Measurements from ENCODE around the gene ENTPD2.

- TF ChIP-seq JUND (IDR thresholded peaks at IDR 0.05) = no peak
- TF ChIP-seq, protein P1, sequence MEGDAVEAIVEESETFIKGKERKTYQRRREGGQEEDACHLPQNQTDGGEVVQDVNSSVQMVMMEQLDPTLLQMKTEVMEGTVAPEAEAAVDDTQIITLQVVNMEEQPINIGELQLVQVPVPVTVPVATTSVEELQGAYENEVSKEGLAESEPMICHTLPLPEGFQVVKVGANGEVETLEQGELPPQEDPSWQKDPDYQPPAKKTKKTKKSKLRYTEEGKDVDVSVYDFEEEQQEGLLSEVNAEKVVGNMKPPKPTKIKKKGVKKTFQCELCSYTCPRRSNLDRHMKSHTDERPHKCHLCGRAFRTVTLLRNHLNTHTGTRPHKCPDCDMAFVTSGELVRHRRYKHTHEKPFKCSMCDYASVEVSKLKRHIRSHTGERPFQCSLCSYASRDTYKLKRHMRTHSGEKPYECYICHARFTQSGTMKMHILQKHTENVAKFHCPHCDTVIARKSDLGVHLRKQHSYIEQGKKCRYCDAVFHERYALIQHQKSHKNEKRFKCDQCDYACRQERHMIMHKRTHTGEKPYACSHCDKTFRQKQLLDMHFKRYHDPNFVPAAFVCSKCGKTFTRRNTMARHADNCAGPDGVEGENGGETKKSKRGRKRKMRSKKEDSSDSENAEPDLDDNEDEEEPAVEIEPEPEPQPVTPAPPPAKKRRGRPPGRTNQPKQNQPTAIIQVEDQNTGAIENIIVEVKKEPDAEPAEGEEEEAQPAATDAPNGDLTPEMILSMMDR (IDR thresholded peaks at IDR 0.05; ENCODE audit: low read depth, low read length, missing input control) = no peak
- no peak for TF ChIP-seq SP1 (IDR thresholded peaks at IDR 0.05)
- TF ChIP-seq, protein P2, sequence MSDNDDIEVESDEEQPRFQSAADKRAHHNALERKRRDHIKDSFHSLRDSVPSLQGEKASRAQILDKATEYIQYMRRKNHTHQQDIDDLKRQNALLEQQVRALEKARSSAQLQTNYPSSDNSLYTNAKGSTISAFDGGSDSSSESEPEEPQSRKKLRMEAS (IDR thresholded peaks at IDR 0.05) = no peak
- TF ChIP-seq REST (IDR thresholded peaks at IDR 0.05) = no peak
- TF ChIP-seq HNF4G (IDR thresholded peaks at IDR 0.05) = no peak
- no peak for TF ChIP-seq FOXA1 (IDR thresholded peaks at IDR 0.05)
- no peak for TF ChIP-seq ATF3 (IDR thresholded peaks at IDR 0.05)
- TF ChIP-seq RAD21 (IDR thresholded peaks at IDR 0.05) = no peak
- TF ChIP-seq YY1 (IDR thresholded peaks at IDR 0.05) = no peak
- TF ChIP-seq RXRA (IDR thresholded peaks at IDR 0.05) = no peak
- no peak for TF ChIP-seq HNF4A (conservative IDR thresholded peaks at IDR 0.05)
- TF ChIP-seq EGR1 (IDR thresholded peaks at IDR 0.05; ENCODE audit: low read depth in 2 of 2) = no peak
Observed at GRCh38 chr9:137027369-137028262, 26.2 kb downstream of the ENTPD2 start, which contains the start of gene ABCA2.
